ENCODE results near the gene NCAPH2.
A peak's percentile ranks its signal among the peaks of the same experiment; 100 is the strongest.

The NCAPH2 gene

DNA sequence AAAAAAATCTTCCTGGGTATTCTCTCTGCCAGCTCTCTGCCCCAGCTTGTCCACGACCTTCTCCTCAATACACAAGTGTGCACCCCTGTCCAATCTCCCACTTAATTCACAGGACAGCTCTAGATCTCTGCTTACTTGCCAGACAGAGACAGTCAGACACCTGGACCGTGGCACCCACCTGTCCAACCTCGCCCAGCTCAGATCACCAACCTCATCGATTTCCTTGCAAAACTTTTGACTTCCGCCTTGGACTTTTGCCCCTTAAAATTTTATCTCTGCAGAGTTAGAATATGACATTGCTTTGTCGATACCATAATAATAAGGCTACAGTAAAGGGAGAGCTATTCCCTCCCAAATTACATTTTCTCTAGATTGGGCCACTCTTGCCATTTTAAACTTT lies 10.9 kb upstream of the NCAPH2 start:
- DNase-seq (ENCODE audit: insufficient read length, low spot score) (no peak), FAIRE-seq (no peak)
- TF ChIP-seq, protein P1, sequence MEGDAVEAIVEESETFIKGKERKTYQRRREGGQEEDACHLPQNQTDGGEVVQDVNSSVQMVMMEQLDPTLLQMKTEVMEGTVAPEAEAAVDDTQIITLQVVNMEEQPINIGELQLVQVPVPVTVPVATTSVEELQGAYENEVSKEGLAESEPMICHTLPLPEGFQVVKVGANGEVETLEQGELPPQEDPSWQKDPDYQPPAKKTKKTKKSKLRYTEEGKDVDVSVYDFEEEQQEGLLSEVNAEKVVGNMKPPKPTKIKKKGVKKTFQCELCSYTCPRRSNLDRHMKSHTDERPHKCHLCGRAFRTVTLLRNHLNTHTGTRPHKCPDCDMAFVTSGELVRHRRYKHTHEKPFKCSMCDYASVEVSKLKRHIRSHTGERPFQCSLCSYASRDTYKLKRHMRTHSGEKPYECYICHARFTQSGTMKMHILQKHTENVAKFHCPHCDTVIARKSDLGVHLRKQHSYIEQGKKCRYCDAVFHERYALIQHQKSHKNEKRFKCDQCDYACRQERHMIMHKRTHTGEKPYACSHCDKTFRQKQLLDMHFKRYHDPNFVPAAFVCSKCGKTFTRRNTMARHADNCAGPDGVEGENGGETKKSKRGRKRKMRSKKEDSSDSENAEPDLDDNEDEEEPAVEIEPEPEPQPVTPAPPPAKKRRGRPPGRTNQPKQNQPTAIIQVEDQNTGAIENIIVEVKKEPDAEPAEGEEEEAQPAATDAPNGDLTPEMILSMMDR (IDR thresholded peaks at IDR 0.05; ENCODE audit: insufficient read depth, missing control alignments) = no peak

DNA sequence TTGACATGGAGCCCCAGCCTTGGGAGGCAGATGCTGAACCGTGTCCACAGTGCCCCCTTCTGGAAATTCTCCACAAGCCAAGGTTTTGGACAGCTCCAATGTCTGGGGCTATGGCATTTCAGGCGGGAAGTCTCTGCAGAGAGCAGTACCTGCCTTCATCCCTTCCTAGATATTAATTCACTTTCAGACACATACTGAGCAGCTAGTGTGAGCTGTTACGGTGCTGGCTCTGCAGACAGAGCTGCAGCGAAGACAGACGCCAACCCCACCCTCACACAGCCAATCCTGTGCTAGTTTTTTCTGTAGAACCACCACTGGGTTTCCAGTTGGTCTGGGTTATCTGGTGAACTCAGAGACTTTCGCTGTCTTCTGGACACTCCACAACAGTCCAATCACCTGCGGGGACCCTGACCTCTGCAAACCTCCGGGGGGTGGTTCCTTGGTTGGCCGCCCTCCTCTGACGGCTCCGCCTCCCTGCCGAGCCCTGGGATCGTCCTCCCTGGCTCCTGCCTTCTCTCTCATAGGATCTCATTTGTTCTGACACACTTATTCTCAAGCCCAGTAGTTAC lies 9.6 kb upstream of the NCAPH2 start:
- TF ChIP-seq, protein P1 (IDR thresholded peaks at IDR 0.05; ENCODE audit: insufficient read depth, missing control alignments) = peak; percentile 63
- FAIRE-seq (no peak), DNase-seq (ENCODE audit: insufficient read length, low spot score) (no peak)

DNA sequence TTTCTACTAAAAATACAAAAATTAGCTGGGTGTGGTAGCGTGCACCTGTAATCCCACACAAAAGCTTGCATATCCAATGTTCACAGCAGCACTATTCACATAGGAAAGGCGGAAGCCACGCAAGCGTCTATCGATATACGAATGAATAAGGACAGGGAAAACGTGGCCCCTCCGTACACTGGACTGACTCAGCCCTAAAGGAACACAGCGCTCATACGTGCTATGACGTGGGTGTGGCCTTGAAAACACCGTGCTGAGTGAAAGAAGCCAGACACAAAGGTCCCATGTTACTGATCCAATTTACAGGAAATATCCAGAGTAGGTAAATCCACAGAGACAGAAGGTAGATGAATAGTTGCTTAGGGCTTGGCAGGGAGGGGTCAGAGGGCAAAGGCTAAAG lies 7.6 kb upstream of the NCAPH2 start:
- no peak for DNase-seq (ENCODE audit: insufficient read length, low spot score)
- FAIRE-seq = no peak
- TF ChIP-seq, protein P1 (IDR thresholded peaks at IDR 0.05; ENCODE audit: insufficient read depth, missing control alignments) = no peak

- FAIRE-seq (no peak), DNase-seq (ENCODE audit: insufficient read length, low spot score) (no peak)
- TF ChIP-seq, protein P1 (IDR thresholded peaks at IDR 0.05; ENCODE audit: insufficient read depth, missing control alignments) = no peak
These were observed 5.9 kb upstream of the NCAPH2 start for GRCh38 chr22:50502096-50502495.

DNA sequence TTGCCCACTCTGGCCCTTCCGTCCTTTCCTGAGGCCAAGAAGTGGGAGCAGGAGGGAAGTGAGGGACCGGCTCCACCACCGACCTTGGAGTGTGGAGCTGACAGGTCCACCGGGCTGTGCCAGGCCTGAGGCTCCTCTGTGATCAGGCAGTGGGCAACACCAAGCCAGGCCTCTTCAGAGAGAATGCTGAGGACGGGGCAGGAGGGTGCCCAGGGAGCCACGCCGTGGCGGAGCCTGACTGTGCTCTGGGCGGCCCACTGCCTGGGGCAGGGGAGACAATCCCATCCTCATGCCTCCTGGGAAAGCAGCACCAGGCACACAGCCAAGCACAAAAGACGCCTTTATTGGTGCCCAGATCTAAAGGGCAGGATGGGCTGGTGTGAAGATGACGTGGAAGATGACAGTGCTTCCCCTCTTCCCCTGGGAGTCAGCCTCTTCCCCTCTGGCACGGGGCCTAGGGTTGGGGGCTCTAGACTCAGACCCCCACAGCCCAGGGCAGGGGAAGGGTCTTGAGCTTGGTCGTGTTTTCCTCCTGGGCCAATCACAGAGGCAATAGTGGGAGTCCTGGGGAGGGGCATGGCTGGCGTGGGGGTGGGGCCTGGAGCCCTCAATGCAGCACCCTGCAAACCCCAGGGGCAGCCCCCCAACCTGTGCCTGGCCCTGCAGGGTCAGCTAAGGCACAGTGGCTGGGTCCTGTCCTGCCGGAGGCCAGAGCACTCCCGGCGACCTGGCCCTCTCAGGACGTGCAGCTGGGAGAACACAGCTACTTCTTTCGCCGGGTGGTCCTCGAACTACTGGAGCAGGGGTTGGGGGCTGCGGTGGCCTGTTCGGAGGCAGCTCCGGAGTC lies 5.2 kb upstream of the NCAPH2 start:
- no peak for FAIRE-seq

DNA sequence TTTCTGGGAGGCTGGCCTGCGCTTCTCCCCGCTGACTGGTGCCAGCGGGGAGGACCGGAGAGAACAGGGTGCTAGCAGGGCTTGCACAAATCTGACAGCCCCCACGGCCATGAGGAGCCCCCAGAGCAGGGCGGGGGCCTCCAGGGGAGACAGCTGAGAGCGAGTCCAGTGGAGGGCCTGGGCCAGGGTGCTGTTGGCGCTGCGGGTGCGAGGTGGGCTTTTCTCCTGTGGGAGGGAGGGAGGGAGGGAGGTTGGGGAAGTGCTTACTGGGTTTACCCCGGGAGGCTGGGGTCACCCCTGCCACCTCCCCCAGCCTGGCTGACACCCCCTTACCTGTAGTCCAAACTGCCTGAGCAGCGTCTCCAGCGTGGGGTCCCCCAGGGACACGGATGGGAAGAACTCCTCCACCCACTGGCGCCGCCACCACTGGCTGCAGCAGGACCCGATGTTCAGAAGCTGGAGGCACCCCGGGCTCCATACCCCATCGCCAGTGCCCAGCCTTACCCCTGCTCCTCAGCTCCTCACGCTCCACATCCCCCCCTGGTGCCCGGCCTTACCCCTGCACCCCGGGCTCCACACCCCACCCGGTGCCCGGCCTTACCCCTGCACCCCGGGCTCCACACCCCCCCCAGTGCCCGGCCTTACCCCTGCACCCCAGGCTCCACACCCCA lies 4.4 kb upstream of the NCAPH2 start:
- TF ChIP-seq, protein P1 (IDR thresholded peaks at IDR 0.05; ENCODE audit: insufficient read depth, missing control alignments) = no peak

More for the DNA sequence above, 5.2 kb upstream of the NCAPH2 start:
- DNase-seq (ENCODE audit: insufficient read length, low spot score) = no peak
- TF ChIP-seq, protein P1 (IDR thresholded peaks at IDR 0.05; ENCODE audit: insufficient read depth, missing control alignments) = no peak

More for the DNA sequence above, 4.4 kb upstream of the NCAPH2 start:
- DNase-seq (ENCODE audit: insufficient read length, low spot score) (no peak), FAIRE-seq (no peak)
